DMS 273 (cell line): ENCODE measurements around the gene CEACAM6.
"Not testable (repeated sequence)": the region's sequence is repeated elsewhere in the genome, so short reads cannot be mapped to it uniquely, and the experiment has no call there.

Source experiments
- DNase-seq: peaks from one replicate; lab custom pipeline; 2025; ENCODE audit not compliant: unreplicated experiment; lab: John Stamatoyannopoulos, UW

Gene CEACAM6

GRCh38 chr19:41755328-41755913 lies at the start of gene CEACAM6:
Gene CEACAM6 (plus strand): TSS chr19:41755530. CDS start chr19:41755639, 109 bp downstream.
- DNase-seq = no peak

- peak; percentile 77 for DNase-seq
Observed at GRCh38 chr19:41706741-41707501, 48.4 kb upstream of the CEACAM6 start.

DNA sequence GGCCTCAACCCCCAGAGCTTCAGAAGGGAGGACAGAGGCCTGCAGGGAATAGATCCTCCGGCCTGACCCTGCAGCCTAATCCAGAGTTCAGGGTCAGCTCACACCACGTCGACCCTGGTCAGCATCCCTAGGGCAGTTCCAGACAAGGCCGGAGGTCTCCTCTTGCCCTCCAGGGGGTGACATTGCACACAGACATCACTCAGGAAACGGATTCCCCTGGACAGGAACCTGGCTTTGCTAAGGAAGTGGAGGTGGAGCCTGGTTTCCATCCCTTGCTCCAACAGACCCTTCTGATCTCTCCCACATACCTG lies 47.9 kb upstream of the CEACAM6 start:
- DNase-seq = no peak

GRCh38 chr19:41707871-41708371 lies 47.4 kb upstream of the CEACAM6 start:
- DNase-seq = no peak

GRCh38 chr19:41708481-41708880 lies 46.8 kb upstream of the CEACAM6 start, which contains the start of gene CEACAM5:
Gene CEACAM5 (plus strand): TSS chr19:41708626. CDS start chr19:41708732, 106 bp downstream.
- no peak for DNase-seq

DNA sequence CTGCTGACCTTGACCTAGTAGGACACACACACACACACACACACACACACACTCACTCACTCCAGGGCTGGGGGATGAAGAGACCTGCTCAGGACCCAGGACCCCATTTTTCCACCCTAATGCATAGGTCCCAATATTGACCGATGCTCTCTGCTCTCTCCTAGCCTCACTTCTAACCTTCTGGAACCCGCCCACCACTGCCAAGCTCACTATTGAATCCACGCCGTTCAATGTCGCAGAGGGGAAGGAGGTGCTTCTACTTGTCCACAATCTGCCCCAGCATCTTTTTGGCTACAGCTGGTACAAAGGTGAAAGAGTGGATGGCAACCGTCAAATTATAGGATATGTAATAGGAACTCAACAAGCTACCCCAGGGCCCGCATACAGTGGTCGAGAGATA lies 45.8 kb upstream of the CEACAM6 start:
- DNase-seq = not testable (repeated sequence)

GRCh38 chr19:41709951-41710645 lies 45.2 kb upstream of the CEACAM6 start:
- no peak for DNase-seq

- no peak for DNase-seq
Observed at GRCh38 chr19:41711376-41712261, 43.7 kb upstream of the CEACAM6 start.

- no peak for DNase-seq
Observed at GRCh38 chr19:41714598-41714997, 40.7 kb upstream of the CEACAM6 start.

DNA sequence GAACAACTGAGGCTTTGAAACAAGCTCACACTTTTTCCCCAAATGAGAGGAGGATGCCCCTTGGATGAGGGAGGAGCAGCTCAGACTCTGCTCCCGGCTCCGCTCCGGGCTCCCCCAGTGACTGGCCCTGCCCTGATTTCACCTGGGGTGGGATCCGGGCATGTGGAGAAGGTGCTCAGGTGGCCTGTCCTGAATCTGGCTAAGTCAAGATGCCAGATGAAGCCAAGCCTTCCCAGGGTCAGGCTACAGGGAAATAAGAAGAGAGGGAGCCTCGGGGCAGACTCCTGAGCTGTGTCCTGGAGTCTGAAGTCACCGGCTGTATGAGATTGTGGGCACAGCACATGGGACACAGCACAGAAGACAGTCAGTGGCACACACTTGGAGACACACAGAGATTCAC lies 36.6 kb upstream of the CEACAM6 start:
- no peak for DNase-seq

GRCh38 chr19:41720103-41720502 lies 35.2 kb upstream of the CEACAM6 start:
- DNase-seq = no peak

DNA sequence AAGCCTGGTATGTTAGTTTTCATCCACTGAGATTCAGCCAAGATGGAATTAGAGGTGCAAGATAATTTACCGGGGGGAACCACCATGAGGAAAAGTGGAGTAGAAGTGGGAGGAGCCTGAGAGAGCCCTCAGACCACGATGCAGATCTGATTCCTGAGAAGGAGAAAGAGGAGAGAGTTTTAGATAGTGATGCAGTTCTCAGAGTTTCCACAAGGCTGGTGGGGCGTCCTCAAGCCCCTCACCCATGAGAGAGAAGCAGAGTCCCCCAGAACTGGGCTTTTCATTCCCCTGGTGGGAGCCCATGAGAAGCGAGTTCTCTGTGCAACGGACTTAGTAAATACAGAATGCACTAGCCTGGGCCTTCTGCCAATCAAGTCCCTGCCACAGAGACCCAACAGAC lies 28.8 kb upstream of the CEACAM6 start:
- no peak for DNase-seq

GRCh38 chr19:41734156-41734555 lies 21.2 kb upstream of the CEACAM6 start:
- no peak for DNase-seq

DNA sequence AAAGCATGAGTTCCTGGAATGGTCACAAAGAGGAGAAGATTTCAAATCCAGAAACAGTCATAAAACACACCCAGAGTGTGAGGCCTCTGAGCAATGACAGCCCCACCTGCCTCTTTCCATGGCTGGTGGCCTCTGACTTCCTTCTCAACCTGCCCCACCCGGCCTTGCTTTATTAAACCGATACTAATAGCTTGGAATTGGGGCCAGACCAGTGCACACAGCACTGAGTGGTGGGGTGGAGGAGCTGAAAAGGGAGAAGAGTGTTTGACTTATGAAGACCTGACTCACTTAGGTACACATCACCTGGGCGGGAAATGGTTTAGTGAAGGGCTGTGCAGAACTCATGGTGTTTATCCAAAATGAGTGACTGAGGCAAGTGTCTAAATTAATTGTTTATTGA lies 20.7 kb upstream of the CEACAM6 start:
- DNase-seq = no peak

GRCh38 chr19:41735071-41735600 lies 20.2 kb upstream of the CEACAM6 start:
- DNase-seq = no peak

DNA sequence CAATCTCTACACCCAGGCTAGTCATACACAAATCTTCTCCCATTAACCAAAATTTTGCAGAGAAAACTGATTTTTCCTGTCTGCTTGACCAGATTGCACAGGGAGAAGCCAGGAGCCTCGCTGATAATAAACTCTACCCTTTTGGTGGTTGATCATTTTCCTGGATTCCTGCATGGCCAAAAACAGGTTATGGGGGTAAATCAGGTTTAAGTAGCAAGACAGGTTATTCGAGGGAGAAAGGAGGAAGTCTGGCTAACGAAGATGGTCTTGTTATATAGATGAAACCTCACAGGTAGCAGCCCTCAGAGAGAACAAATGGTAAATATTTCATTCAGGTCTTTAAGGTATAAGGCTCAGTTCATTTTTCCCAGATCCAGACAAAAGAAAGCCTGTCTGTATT lies 16.0 kb upstream of the CEACAM6 start:
- DNase-seq = no peak

- DNase-seq = no peak
Observed at GRCh38 chr19:41740415-41741243, 14.7 kb upstream of the CEACAM6 start.

GRCh38 chr19:41741244-41741554 lies 14.1 kb upstream of the CEACAM6 start:
- no peak for DNase-seq

DNA sequence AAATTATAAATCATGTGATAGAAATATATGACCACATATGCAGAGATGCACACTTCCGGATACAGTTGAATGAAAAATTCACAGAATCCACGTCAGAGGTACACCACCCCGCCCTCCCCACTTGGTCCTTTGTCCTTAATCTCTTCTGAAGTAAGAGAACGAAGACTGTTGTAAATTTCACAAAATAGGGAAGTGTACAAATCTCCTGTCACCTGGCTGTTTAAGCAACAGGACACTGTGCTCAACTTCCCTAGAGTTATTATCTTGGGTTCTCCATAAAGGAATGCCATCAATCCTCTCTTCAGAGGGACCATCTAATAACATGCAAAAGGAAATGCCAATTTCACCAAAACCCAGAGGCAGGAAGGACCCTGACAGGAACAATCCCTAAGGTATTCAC lies 10.5 kb upstream of the CEACAM6 start:
- DNase-seq = no peak

DNA sequence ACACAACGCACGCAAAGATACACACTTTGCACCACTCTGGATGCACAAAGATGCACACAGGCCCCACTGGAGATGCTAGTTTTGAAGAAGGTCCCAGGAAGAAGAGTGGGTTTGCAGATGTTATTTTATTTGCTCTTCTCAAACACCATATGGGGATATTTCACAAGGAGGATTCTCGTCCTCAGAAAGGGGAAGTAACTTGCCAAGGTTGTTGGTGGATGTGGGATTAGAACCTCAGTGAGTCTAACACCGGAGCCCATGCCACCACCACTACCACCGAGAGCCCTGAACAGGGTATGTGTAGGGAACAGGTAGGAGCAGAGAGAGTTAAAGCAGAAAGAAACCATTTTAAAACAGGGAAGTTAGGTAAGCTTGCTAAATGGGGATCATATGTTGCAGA lies 9.6 kb upstream of the CEACAM6 start:
- DNase-seq = no peak
